ENCODE results near the gene PRKAA1. TPM values are rescaled to one million over a fixed set of nuclear protein-coding genes. Genes with fewer than 3 reads are reported as not detected.

Gene PRKAA1
- total RNA-seq, 1 donor = 132 TPM

GRCh38 chr5:40757400-40757799 is 40.8 kb downstream of the PRKAA1 start:
- no peak for DNase-seq (ENCODE audit: low read depth)
- TF ChIP-seq CTCF (IDR thresholded peaks at IDR 0.05; ENCODE audit: insufficient read depth, low read depth, low read length) = no peak

GRCh38 chr5:40755407-40756365 is 42.5 kb downstream of the PRKAA1 start, which contains the start of gene TTC33:
Gene TTC33, minus strand, starts transcription at chr5:40755961. Its CDS starts 8,943 bp downstream, at chr5:40747018.
- DNase-seq (ENCODE audit: low read depth) = peak; percentile 95
- peak; percentile 52 for TF ChIP-seq CTCF (IDR thresholded peaks at IDR 0.05; ENCODE audit: insufficient read depth, low read depth, low read length)
- H3K4me3 ChIP-seq (ENCODE audit: low read depth, low read length) = peak within 1 kb of the TSS; percentile 91

More at GRCh38 chr5:40757400-40757799, 40.8 kb downstream of the PRKAA1 start:
- no peak overlapping the region for H3K4me3 ChIP-seq (ENCODE audit: low read depth, low read length)

GRCh38 chr5:40755093-40755406 is 43.1 kb downstream of the PRKAA1 start:
- TF ChIP-seq CTCF (IDR thresholded peaks at IDR 0.05; ENCODE audit: insufficient read depth, low read depth, low read length) = peak; percentile 70
- DNase-seq (ENCODE audit: low read depth) = peak; percentile 79

GRCh38 chr5:40754381-40755092 is 43.6 kb downstream of the PRKAA1 start:
- peak; percentile 58 for DNase-seq (ENCODE audit: low read depth)
- peak overlapping the region; percentile 91 for H3K4me3 ChIP-seq (ENCODE audit: low read depth, low read length)
- no peak for TF ChIP-seq CTCF (IDR thresholded peaks at IDR 0.05; ENCODE audit: insufficient read depth, low read depth, low read length)

More at GRCh38 chr5:40755093-40755406, 43.1 kb downstream of the PRKAA1 start:
- H3K4me3 ChIP-seq (ENCODE audit: low read depth, low read length) = peak overlapping the region; percentile 91

GRCh38 chr5:40746703-40747102 is 51.5 kb downstream of the PRKAA1 start:
- H3K4me3 ChIP-seq (ENCODE audit: low read depth, low read length) = no peak overlapping the region
- TF ChIP-seq CTCF (IDR thresholded peaks at IDR 0.05; ENCODE audit: insufficient read depth, low read depth, low read length) = no peak
- no peak for DNase-seq (ENCODE audit: low read depth)

- no peak for TF ChIP-seq CTCF (IDR thresholded peaks at IDR 0.05; ENCODE audit: insufficient read depth, low read depth, low read length)
- no peak for DNase-seq (ENCODE audit: low read depth)
- H3K4me3 ChIP-seq (ENCODE audit: low read depth, low read length) = no peak overlapping the region
Observed at GRCh38 chr5:40743771-40744170, 54.4 kb downstream of the PRKAA1 start.

Measured in fibroblast of villous mesenchyme (primary cell).